HG03575 (cell line): ENCODE results near the gene TOMT.
"Not testable (repeated sequence)": the region's sequence is repeated elsewhere in the genome, so short reads cannot be mapped to it uniquely, and the experiment has no call there.

Experiments
- ATAC-seq: cut with Tn5 transposase; IDR thresholded peaks from one replicate; pipeline ENCODE4 v1.9.1; 2021; ENCODE audit not compliant: unreplicated experiment, insufficient number of reproducible peaks, low FRiP score; ENCODE audit errors: extremely low read depth

The TOMT gene

GRCh38 chr11:72120930-72121329, 15.2 kb downstream of the TOMT start:
- ATAC-seq: no peak

GRCh38 chr11:72122607-72123006, 16.9 kb downstream of the TOMT start:
- no peak for ATAC-seq

GRCh38 chr11:72123117-72123653, 17.5 kb downstream of the TOMT start:
- ATAC-seq: no peak

GRCh38 chr11:72124046-72124445, 18.3 kb downstream of the TOMT start:
- ATAC-seq: no peak

- no peak for ATAC-seq
These were observed 20.2 kb downstream of the TOMT start for GRCh38 chr11:72125956-72126355.

- ATAC-seq: no peak
These were observed 22.2 kb downstream of the TOMT start for GRCh38 chr11:72127923-72128322.

- ATAC-seq: no peak
These were observed 23.7 kb downstream of the TOMT start for GRCh38 chr11:72129381-72129780.

GRCh38 chr11:72132646-72133045, 26.9 kb downstream of the TOMT start:
- no peak for ATAC-seq

- not testable (repeated sequence) for ATAC-seq
These were observed 29.7 kb downstream of the TOMT start, which contains the start of gene FOLR3 for GRCh38 chr11:72135473-72135872. FOLR3 (plus strand) TSS chr11:72135725; CDS start chr11:72135953, 228 bp downstream.

- no peak for ATAC-seq
These were observed 30.4 kb downstream of the TOMT start for GRCh38 chr11:72135891-72136683.

- no peak for ATAC-seq
These were observed 31.0 kb downstream of the TOMT start for GRCh38 chr11:72136684-72137262.

- ATAC-seq: no peak
These were observed 33.2 kb downstream of the TOMT start for GRCh38 chr11:72138821-72139390.

GRCh38 chr11:72139500-72139899, 33.8 kb downstream of the TOMT start:
- ATAC-seq: no peak

GRCh38 chr11:72140661-72141060, 34.9 kb downstream of the TOMT start:
- ATAC-seq: no peak

GRCh38 chr11:72141066-72141465, 35.3 kb downstream of the TOMT start:
- no peak for ATAC-seq

- not testable (repeated sequence) for ATAC-seq
These were observed 36.4 kb downstream of the TOMT start for GRCh38 chr11:72142086-72142485.

- not testable (repeated sequence) for ATAC-seq
These were observed 36.8 kb downstream of the TOMT start for GRCh38 chr11:72142543-72142942.

GRCh38 chr11:72144807-72145565, 39.3 kb downstream of the TOMT start:
- no peak for ATAC-seq

GRCh38 chr11:72146625-72147024, 40.9 kb downstream of the TOMT start:
- no peak for ATAC-seq
